ENCODE data around the gene FRAS1. TPM values are rescaled to one million over a fixed set of nuclear protein-coding genes. Genes with fewer than 3 reads are reported as not detected.

The FRAS1 gene
- total RNA-seq, 1 donor from 2014 or later = 18.9 TPM

DNA sequence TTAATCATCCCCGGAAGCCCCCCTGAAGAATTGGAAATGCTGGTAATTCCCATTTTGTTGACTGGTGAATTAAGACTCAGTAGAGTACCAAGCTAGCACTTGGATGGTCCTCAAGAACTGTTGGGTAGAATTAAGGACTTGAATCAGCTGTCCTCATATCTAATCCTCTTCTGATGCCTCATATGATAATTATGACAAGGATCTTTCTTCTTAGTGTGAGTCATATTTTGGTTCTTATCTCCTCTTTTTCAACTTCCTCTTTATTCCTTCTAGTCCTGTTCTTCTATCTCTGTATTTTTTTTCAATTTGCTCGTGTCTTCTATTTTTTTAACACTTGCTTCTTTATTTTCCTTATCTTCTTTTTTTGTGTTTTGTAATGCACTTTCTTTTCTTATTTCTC, 288.1 kb downstream of the FRAS1 start:
- TF ChIP-seq, protein P1, sequence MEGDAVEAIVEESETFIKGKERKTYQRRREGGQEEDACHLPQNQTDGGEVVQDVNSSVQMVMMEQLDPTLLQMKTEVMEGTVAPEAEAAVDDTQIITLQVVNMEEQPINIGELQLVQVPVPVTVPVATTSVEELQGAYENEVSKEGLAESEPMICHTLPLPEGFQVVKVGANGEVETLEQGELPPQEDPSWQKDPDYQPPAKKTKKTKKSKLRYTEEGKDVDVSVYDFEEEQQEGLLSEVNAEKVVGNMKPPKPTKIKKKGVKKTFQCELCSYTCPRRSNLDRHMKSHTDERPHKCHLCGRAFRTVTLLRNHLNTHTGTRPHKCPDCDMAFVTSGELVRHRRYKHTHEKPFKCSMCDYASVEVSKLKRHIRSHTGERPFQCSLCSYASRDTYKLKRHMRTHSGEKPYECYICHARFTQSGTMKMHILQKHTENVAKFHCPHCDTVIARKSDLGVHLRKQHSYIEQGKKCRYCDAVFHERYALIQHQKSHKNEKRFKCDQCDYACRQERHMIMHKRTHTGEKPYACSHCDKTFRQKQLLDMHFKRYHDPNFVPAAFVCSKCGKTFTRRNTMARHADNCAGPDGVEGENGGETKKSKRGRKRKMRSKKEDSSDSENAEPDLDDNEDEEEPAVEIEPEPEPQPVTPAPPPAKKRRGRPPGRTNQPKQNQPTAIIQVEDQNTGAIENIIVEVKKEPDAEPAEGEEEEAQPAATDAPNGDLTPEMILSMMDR (IDR thresholded peaks at IDR 0.05) = no peak
- no peak for DNase-seq (ENCODE audit: low spot score)
- H3K27ac Mint-ChIP-seq (ENCODE audit: unreplicated experiment) = no peak overlapping the region
- H3K27me3 Mint-ChIP-seq (ENCODE audit: low read depth) = peaks cover 2% of the 10 kb centered on the region
- no peaks in the 10 kb centered on the region for H3K4me1 Mint-ChIP-seq (ENCODE audit: low read depth)
- H3K9me3 Mint-ChIP-seq (ENCODE audit: low read depth) = no peaks in the 10 kb centered on the region
- H3K4me3 Mint-ChIP-seq (ENCODE audit: unreplicated experiment) = no peak overlapping the region
- peaks cover 8% of the 10 kb centered on the region for H3K36me3 Mint-ChIP-seq (ENCODE audit: low read depth)

DNA sequence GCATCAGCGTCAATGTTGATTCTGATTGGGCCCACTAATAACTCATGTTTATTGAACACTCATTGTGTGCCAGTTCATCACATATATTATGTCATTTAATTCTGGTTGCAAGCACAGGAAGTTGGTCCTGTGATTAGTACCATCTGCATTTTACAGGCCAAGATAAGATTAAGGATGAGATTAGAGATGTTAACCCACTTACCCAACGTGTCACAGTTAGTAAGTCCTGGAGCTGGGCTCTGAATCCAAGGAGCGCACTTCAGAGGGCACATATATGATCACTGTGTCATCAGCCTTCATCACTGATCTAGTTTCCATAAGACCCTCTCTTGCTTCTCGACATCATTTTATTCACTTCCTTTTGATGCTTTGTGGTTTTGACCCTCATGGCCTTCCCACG, 289.1 kb downstream of the FRAS1 start:
- no peaks in the 10 kb centered on the region for H3K4me1 Mint-ChIP-seq (ENCODE audit: low read depth)
- no peak overlapping the region for H3K4me3 Mint-ChIP-seq (ENCODE audit: unreplicated experiment)
- H3K9me3 Mint-ChIP-seq (ENCODE audit: low read depth) = no peaks in the 10 kb centered on the region
- no peaks in the 10 kb centered on the region for H3K27me3 Mint-ChIP-seq (ENCODE audit: low read depth)
- peaks cover 4% of the 10 kb centered on the region for H3K36me3 Mint-ChIP-seq (ENCODE audit: low read depth)
- TF ChIP-seq, protein P1 (IDR thresholded peaks at IDR 0.05) = no peak
- no peak for DNase-seq (ENCODE audit: low spot score)
- no peak overlapping the region for H3K27ac Mint-ChIP-seq (ENCODE audit: unreplicated experiment)

DNA sequence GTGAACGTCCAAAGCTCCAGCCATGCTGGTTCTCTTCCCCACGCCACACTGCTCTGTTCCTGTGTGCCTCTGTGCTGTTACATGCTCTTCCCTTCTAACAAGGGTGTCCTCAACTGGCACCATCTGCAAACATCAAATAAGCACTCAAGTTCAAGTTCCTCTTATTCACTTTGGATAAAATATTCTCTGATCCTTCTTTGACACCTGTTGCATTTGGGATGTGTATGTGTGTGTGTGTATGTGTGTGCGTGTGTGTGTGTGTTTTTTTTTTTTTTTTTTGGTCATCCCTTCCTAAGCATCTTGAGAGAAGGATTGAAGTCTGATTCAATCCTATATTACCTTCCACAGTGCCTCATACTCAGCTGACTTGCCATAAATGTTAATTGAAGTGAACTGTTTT, 290.4 kb downstream of the FRAS1 start:
- peaks cover 2% of the 10 kb centered on the region for H3K36me3 Mint-ChIP-seq (ENCODE audit: low read depth)
- no peak for DNase-seq (ENCODE audit: low spot score)
- TF ChIP-seq, protein P1 (IDR thresholded peaks at IDR 0.05) = no peak
- H3K27ac Mint-ChIP-seq (ENCODE audit: unreplicated experiment) = no peak overlapping the region
- no peaks in the 10 kb centered on the region for H3K27me3 Mint-ChIP-seq (ENCODE audit: low read depth)
- H3K4me1 Mint-ChIP-seq (ENCODE audit: low read depth) = no peaks in the 10 kb centered on the region
- no peaks in the 10 kb centered on the region for H3K9me3 Mint-ChIP-seq (ENCODE audit: low read depth)
- no peak overlapping the region for H3K4me3 Mint-ChIP-seq (ENCODE audit: unreplicated experiment)

DNA sequence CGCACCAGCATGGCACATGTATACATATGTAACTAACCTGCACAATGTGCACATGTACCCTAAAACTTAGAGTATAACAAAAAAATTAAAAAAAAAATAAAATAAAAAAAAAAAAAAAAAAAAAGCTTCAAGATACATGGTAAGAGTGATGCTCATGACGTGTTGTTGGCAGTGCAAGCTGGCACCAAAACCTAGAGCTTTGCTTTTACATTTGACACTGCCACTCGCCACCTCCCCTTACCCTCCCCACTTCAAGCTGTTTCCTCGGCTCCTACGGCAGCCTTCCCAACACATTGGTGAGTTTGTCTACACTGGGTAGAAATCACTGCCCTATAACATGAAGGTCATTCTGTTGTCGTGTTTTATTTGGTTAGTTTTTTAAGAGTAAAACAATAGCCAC, 296.8 kb downstream of the FRAS1 start:
- TF ChIP-seq, protein P1 (IDR thresholded peaks at IDR 0.05) = no peak
- Mint-ChIP-seq H3K36me3 (ENCODE audit: low read depth) (peaks cover 1% of the 10 kb centered on the region), H3K4me1 (ENCODE audit: low read depth) (peaks cover 5% of the 10 kb centered on the region), H3K4me3 (ENCODE audit: unreplicated experiment) (no peak overlapping the region), H3K9me3 (ENCODE audit: low read depth) (no peaks in the 10 kb centered on the region), H3K27me3 (ENCODE audit: low read depth) (no peaks in the 10 kb centered on the region), H3K27ac (ENCODE audit: unreplicated experiment) (no peak overlapping the region)
- no peak for DNase-seq (ENCODE audit: low spot score)

DNA sequence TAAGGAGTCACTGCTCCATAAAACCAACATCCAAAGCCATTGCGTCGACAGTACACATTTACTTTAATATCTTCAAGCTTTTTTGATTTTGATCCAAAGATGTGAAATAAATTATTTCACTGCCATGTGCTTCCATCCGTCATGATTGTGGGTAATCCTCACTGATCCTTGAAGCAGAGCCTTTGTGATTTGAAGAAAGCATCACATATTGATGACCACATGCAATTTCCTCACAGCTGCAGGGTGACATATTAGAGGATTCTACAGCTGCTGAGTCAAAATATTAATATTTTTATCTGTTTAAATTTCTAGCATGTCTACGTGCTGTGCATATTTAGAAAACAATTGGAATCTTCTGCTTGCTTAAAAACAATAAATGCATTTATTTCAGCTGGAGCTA, 297.7 kb downstream of the FRAS1 start:
- H3K4me3 Mint-ChIP-seq (ENCODE audit: unreplicated experiment) = no peak overlapping the region
- TF ChIP-seq, protein P1 (IDR thresholded peaks at IDR 0.05) = no peak
- H3K4me1 Mint-ChIP-seq (ENCODE audit: low read depth) = peaks cover 5% of the 10 kb centered on the region
- DNase-seq (ENCODE audit: low spot score) = no peak
- H3K27ac Mint-ChIP-seq (ENCODE audit: unreplicated experiment) = no peak overlapping the region
- H3K9me3 Mint-ChIP-seq (ENCODE audit: low read depth) = no peaks in the 10 kb centered on the region
- peaks cover 1% of the 10 kb centered on the region for H3K36me3 Mint-ChIP-seq (ENCODE audit: low read depth)
- peaks cover under 1% of the 10 kb centered on the region for H3K27me3 Mint-ChIP-seq (ENCODE audit: low read depth)
